ENCODE data around the gene IGF1R. TPM values are rescaled to one million over a fixed set of nuclear protein-coding genes. Genes with fewer than 3 reads are reported as not detected.

The IGF1R gene
- total RNA-seq, 2 experiments from 2014 or later: 26.3 to 43.7 TPM

DNA sequence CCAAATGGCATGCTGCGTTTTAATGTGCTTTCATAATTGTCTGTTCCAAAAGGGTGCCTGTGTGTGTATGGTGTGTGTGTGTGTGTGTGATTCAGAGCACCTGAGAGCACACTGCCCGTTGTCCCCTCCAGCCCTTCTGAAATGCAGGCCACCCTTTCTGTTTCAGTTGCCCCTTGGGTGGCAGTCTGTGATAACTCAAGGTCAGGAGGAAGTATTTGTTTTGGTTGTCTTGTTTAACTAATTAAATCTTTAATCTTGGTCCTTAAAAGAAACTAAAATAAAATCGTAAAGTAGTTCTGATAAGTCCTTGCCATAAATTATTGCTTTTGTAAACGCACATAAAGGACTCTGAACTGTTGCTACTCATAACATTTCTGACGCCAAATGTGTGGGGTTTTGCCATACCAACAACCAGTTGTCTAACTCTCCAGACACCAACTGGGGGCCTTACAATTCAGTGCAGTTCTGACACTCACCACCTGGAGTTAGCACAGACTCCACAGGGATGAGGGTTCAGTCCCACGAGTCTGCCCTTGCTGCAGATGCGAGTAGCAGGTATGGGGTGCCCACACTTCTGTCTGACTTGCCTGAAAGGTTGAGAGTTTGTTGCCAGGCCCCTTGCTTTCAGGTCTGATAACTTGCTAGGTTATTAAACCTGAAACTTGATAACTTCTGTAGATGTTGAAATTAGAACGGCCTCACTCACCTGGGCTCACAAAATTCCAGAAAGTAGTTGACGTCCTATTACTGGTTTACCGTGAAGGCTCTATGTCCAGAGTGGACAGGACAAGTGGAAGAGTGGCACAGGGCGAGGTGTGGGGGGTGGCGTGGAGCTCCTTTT lies 157.3 kb downstream of the IGF1R start:
- H3K4me1 Mint-ChIP-seq: peaks cover 23% of the 10 kb centered on the region
- H3K27ac Mint-ChIP-seq: no peak overlapping the region
- no peak overlapping the region for H3K4me3 Mint-ChIP-seq

DNA sequence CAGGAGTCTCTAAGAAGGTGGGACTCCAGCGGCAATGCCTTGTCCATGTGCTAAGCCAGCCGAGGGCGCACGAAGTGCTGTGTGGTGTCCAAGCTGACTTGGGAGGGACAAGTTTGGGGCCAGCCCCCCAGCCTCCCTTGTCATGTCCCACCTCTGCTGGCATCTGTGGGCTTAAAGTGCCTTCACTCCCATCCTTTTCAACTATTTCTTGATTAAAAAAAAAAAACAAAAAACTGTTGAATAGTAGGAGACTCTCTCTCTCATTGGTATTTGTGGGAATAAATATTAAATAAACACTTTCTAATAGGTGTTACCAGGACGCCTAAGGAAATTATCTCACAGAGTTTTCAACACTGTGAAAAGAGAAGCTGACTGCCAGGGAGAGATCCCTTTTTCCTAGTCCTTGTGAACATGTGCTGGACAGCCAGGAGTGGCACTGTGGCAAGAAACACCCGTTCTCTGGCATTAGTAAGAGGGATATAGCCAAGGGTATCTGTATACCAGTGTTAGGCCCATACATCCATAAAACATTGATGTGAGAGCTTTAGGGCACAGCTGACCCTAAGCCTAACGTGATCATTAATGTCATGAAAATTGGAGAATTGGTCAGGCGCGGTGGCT lies 158.0 kb downstream of the IGF1R start:
- H3K4me3 Mint-ChIP-seq: no peak overlapping the region
- ATAC-seq (no peak), DNase-seq (no peak)
- H3K36me3 Mint-ChIP-seq (ENCODE audit: low read depth): no peaks in the 10 kb centered on the region
- peaks cover 16% of the 10 kb centered on the region for H3K4me1 Mint-ChIP-seq
- H3K27me3 Mint-ChIP-seq: no peaks in the 10 kb centered on the region
- ChIA-PET POLR2A (no interaction called here), CTCF (interaction anchor here (0.9 to 1.4 kb wide), 5 partner anchors 13 to 321 kb away, joined by 3 to 6 read pairs (median 4); no protein-coding TSS in a partner anchor)
- intact Hi-C loops (cut with DNase I, micrococcal nuclease): no loop called here
- H3K9me3 Mint-ChIP-seq (ENCODE audit: low read depth): no peaks in the 10 kb centered on the region
- no peak overlapping the region for H3K27ac Mint-ChIP-seq

More for the DNA sequence above, 157.3 kb downstream of the IGF1R start:
- intact Hi-C loops (cut with DNase I, micrococcal nuclease): no loop called here
- ATAC-seq (no peak), DNase-seq (no peak)
- ChIA-PET CTCF (interaction anchor here (0.9 kb wide), 1 partner anchor 44 kb away, joined by 3 read pairs; no protein-coding TSS in a partner anchor), POLR2A (no interaction called here)
- H3K36me3 Mint-ChIP-seq (ENCODE audit: low read depth): no peaks in the 10 kb centered on the region
- no peaks in the 10 kb centered on the region for H3K27me3 Mint-ChIP-seq
- no peaks in the 10 kb centered on the region for H3K9me3 Mint-ChIP-seq (ENCODE audit: low read depth)

DNA sequence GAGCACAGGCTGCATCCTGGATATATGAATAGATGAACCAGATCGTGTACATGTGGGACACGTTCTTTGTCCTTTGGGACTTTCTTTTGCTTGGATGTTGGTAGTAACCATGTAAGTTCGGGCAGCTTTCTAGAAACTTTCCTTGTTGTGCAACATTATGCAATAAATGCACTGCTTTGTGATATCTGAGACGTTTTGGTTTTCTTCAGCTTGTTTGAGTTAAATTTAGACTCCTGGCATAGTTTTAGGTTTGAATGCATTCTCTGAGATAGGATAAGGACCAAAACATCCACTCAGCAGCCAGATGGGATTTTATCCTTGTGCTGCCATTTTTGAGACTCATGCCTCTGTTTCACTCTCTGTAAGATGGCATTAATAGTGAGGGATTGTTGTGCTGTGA lies 158.9 kb downstream of the IGF1R start:
- peaks cover 4% of the 10 kb centered on the region for H3K36me3 Mint-ChIP-seq (ENCODE audit: low read depth)
- ChIA-PET POLR2A (no interaction called here), CTCF (interaction anchor here (0.7 to 1.5 kb wide), 7 partner anchors 12 to 385 kb away, joined by 3 to 6 read pairs (median 3); no protein-coding TSS in a partner anchor)
- H3K9me3 Mint-ChIP-seq (ENCODE audit: low read depth): no peaks in the 10 kb centered on the region
- H3K4me3 Mint-ChIP-seq: no peak overlapping the region
- intact Hi-C loops (cut with DNase I, micrococcal nuclease): no loop called here
- no peaks in the 10 kb centered on the region for H3K27me3 Mint-ChIP-seq
- DNase-seq (no peak), ATAC-seq (no peak)
- peaks cover 10% of the 10 kb centered on the region for H3K4me1 Mint-ChIP-seq
- H3K27ac Mint-ChIP-seq: no peak overlapping the region

- Mint-ChIP-seq H3K27ac (no peak overlapping the region), H3K27me3 (no peaks in the 10 kb centered on the region), H3K9me3 (ENCODE audit: low read depth) (no peaks in the 10 kb centered on the region), H3K4me1 (peaks cover 8% of the 10 kb centered on the region), H3K4me3 (no peak overlapping the region), H3K36me3 (ENCODE audit: low read depth) (peaks cover 8% of the 10 kb centered on the region)
- no peak for DNase-seq
- no peak for ATAC-seq
- POLR2A ChIA-PET: no interaction called here
- CTCF ChIA-PET: no interaction called here
- intact Hi-C loops (cut with DNase I, micrococcal nuclease): no loop called here
Observed at GRCh38 chr15:98809273-98809672, 160.9 kb downstream of the IGF1R start.

- Mint-ChIP-seq H3K9me3 (ENCODE audit: low read depth) (no peaks in the 10 kb centered on the region), H3K36me3 (ENCODE audit: low read depth) (peaks cover 13% of the 10 kb centered on the region), H3K4me3 (no peak overlapping the region), H3K27ac (no peak overlapping the region), H3K4me1 (no peaks in the 10 kb centered on the region), H3K27me3 (no peaks in the 10 kb centered on the region)
- ATAC-seq (no peak), DNase-seq (no peak)
- POLR2A ChIA-PET: no interaction called here
- intact Hi-C loops (cut with DNase I, micrococcal nuclease): no loop called here
- CTCF ChIA-PET: interaction anchor here (0.6 to 1.0 kb wide), 4 partner anchors 9 to 62 kb away, joined by 3 to 4 read pairs (median 3); no protein-coding TSS in a partner anchor
Observed at GRCh38 chr15:98812716-98813446, 164.5 kb downstream of the IGF1R start.

DNA sequence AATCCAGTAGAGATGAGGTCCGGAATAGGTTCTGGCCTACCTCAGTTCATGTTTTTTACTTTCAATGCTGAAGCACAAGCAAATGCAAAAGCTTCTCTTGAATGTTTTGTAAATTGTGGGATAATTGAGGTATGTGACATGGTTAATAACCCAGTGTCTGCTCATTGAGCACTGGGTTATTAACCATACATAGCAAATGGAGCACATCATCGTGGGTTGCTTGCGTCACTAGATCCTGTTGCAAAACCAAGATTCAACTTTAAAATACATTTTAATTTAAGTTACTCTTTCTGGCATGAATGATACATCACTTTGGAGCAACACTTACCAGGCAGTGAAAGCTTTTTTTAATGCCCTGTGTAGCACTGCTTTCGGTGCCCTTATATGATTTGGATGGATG lies 165.6 kb downstream of the IGF1R start:
- POLR2A ChIA-PET: no interaction called here
- Mint-ChIP-seq H3K27me3 (no peaks in the 10 kb centered on the region), H3K36me3 (ENCODE audit: low read depth) (peaks cover 22% of the 10 kb centered on the region), H3K4me1 (no peaks in the 10 kb centered on the region), H3K9me3 (ENCODE audit: low read depth) (peaks cover 6% of the 10 kb centered on the region), H3K27ac (no peak overlapping the region), H3K4me3 (no peak overlapping the region)
- intact Hi-C loops (cut with DNase I, micrococcal nuclease): no loop called here
- no peak for ATAC-seq
- no peak for DNase-seq
- CTCF ChIA-PET: interaction anchor here (1.4 kb wide), 1 partner anchor 34 kb away, joined by 4 read pairs; no protein-coding TSS in a partner anchor

DNA sequence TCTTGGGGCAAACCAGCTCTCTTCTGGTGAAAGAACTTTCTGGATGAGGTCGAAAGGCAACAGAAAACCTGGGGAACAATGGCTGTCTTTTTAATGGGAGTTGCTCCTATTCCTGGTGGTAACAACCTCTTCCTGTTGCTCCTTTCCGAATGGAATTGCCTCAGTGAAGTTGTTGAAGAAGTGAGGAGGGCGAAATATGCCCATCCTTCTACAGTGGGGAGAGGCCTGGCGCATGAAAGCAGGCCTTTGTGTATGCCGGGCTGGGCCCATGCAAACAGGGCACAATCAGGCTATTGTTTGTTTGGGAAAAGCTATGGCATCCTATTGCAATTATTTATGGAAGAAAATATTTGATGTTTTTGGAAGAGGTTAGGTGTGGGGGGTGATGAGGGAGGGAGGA lies 166.9 kb downstream of the IGF1R start:
- Mint-ChIP-seq H3K36me3 (ENCODE audit: low read depth) (peaks cover 25% of the 10 kb centered on the region), H3K4me3 (no peak overlapping the region), H3K27ac (no peak overlapping the region), H3K9me3 (ENCODE audit: low read depth) (peaks cover 7% of the 10 kb centered on the region), H3K27me3 (no peaks in the 10 kb centered on the region), H3K4me1 (no peaks in the 10 kb centered on the region)
- ATAC-seq (no peak), DNase-seq (no peak)
- POLR2A ChIA-PET: no interaction called here
- CTCF ChIA-PET: interaction anchor here (1.3 kb wide), 1 partner anchor 15 kb away, joined by 4 read pairs; no protein-coding TSS in a partner anchor
- intact Hi-C loops (cut with DNase I, micrococcal nuclease): no loop called here

DNA sequence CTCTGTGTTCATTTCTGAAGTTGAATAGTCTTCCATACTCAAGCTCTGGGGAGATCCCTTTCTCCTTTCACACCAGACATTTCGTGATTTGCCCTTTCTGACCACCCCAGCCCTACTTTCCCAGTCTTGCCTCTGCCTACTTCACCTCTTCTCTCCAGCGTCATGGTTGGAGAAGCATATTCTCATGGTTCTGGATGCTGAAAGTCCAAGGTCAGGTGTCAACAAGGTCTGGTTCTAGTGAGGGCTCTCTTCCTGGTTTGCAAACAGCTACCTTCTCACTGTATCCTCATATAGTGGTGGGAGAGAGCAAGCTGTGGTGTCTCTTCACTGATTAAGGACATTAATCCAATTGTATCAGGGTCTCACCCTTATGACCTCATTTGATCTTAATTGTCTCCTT lies 169.4 kb downstream of the IGF1R start:
- intact Hi-C loops (cut with DNase I, micrococcal nuclease): no loop called here
- ATAC-seq: no peak
- H3K9me3 Mint-ChIP-seq (ENCODE audit: low read depth): peaks cover 15% of the 10 kb centered on the region
- no peaks in the 10 kb centered on the region for H3K27me3 Mint-ChIP-seq
- POLR2A ChIA-PET: no interaction called here
- CTCF ChIA-PET: no interaction called here
- no peaks in the 10 kb centered on the region for H3K4me1 Mint-ChIP-seq
- H3K4me3 Mint-ChIP-seq: no peak overlapping the region
- peaks cover 39% of the 10 kb centered on the region for H3K36me3 Mint-ChIP-seq (ENCODE audit: low read depth)
- no peak for DNase-seq
- no peak overlapping the region for H3K27ac Mint-ChIP-seq

- ATAC-seq: peak; percentile 73
- H3K27me3 Mint-ChIP-seq: no peaks in the 10 kb centered on the region
Observed at GRCh38 chr15:98823012-98823458, 174.7 kb downstream of the IGF1R start.

DNA sequence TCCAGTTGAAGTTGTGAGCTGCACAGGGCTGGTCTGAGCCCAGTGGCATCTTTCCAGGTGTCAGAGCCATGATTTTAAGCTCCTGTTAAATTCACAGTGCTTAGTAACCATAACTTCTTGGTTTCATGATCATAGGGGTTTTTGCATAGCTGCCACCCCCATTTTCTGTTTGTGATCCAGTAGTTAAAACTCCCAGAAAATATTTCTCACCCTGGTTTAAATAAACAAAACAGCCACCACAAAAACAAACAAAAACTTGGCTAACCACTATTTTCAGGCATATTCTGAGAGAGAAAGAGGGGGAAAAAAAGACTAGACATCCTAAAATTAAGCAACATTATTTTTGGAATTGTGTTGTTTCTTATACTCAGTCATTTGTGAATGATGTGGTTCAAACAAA lies 175.3 kb downstream of the IGF1R start:
- no peaks in the 10 kb centered on the region for H3K27me3 Mint-ChIP-seq
- peaks cover 48% of the 10 kb centered on the region for H3K36me3 Mint-ChIP-seq (ENCODE audit: low read depth)
- ChIA-PET CTCF (interaction anchor here (0.7 to 2.2 kb wide), 2 partner anchors 27 to 137 kb away, joined by 3 to 10 read pairs; no protein-coding TSS in a partner anchor), POLR2A (no interaction called here)
- H3K4me1 Mint-ChIP-seq: peaks cover 6% of the 10 kb centered on the region
- peaks cover 27% of the 10 kb centered on the region for H3K9me3 Mint-ChIP-seq (ENCODE audit: low read depth)
- no peak overlapping the region for H3K4me3 Mint-ChIP-seq
- H3K27ac Mint-ChIP-seq: no peak overlapping the region
- ATAC-seq (no peak), DNase-seq (no peak)
- intact Hi-C loops (cut with DNase I, micrococcal nuclease): no loop called here

More at GRCh38 chr15:98823012-98823458, 174.7 kb downstream of the IGF1R start:
- DNase-seq: peak; percentile 12
- CTCF ChIA-PET: interaction anchor here (0.7 to 2.2 kb wide), 3 partner anchors 27 to 137 kb away, joined by 3 to 10 read pairs (median 5); no protein-coding TSS in a partner anchor
- peaks cover 6% of the 10 kb centered on the region for H3K4me1 Mint-ChIP-seq
- peaks cover 48% of the 10 kb centered on the region for H3K36me3 Mint-ChIP-seq (ENCODE audit: low read depth)
- intact Hi-C loops (cut with DNase I, micrococcal nuclease): no loop called here
- POLR2A ChIA-PET: no interaction called here
- H3K27ac Mint-ChIP-seq: no peak overlapping the region
- H3K9me3 Mint-ChIP-seq (ENCODE audit: low read depth): peaks cover 26% of the 10 kb centered on the region
- H3K4me3 Mint-ChIP-seq: no peak overlapping the region

- Mint-ChIP-seq H3K4me3 (no peak overlapping the region), H3K36me3 (ENCODE audit: low read depth) (peaks cover 49% of the 10 kb centered on the region), H3K9me3 (ENCODE audit: low read depth) (peaks cover 26% of the 10 kb centered on the region), H3K27me3 (no peaks in the 10 kb centered on the region), H3K27ac (no peak overlapping the region), H3K4me1 (peaks cover 6% of the 10 kb centered on the region)
- DNase-seq: no peak
- CTCF ChIA-PET: interaction anchor here (0.6 kb wide), 1 partner anchor 198 kb away, joined by 3 read pairs; no protein-coding TSS in a partner anchor
- POLR2A ChIA-PET: no interaction called here
- no peak for ATAC-seq
- intact Hi-C loops (cut with DNase I, micrococcal nuclease): no loop called here
Observed at GRCh38 chr15:98824595-98824994, 176.3 kb downstream of the IGF1R start.

All from activated CD4-positive, alpha-beta T cell treated with anti-CD3 and anti-CD28 coated beads for 36 hours (primary cell).